GM21619 (cell line): ENCODE data around the gene TMC1.
"Not testable (repeated sequence)": the region's sequence is repeated elsewhere in the genome, so short reads cannot be mapped to it uniquely, and the experiment has no call there.

Source experiments
- ATAC-seq: cut with Tn5 transposase; IDR thresholded peaks from one replicate; pipeline ENCODE4 v1.9.1; 2021; ENCODE audit not compliant: unreplicated experiment

TMC1 gene

GRCh38 chr9:72809586-72809985, 288.2 kb downstream of the TMC1 start:
- ATAC-seq = no peak

DNA sequence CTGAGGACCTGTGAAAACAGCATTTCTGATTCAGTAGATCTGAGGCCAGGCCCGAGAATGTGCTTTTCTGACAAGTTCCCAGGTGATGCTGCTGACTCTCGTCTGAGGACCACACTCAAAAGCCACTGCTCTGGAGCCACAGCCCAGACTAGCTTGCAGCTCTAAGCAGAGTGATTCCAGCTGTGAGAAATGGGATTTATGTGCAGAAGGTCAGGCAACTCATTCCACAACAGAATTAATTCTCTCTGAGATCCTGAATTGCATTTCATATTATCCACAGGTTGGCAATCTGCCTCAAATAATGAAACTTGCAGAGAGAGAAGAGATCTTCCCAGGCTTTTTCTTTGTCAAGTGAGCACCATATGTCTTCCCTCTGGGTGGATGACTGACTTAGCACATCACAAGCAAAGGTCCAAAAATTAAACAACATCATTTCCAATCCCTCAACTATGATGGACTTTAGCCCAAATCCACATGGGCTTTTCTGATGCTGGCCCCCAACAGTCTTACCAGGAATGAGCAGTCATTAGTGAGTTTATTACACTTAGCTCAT, 291.2 kb downstream of the TMC1 start:
- ATAC-seq = no peak

- no peak for ATAC-seq
Observed at GRCh38 chr9:72813544-72813943, 292.1 kb downstream of the TMC1 start.

- ATAC-seq = no peak
Observed at GRCh38 chr9:72814083-72814597, 292.7 kb downstream of the TMC1 start.

GRCh38 chr9:72816666-72817065, 295.3 kb downstream of the TMC1 start:
- no peak for ATAC-seq

DNA sequence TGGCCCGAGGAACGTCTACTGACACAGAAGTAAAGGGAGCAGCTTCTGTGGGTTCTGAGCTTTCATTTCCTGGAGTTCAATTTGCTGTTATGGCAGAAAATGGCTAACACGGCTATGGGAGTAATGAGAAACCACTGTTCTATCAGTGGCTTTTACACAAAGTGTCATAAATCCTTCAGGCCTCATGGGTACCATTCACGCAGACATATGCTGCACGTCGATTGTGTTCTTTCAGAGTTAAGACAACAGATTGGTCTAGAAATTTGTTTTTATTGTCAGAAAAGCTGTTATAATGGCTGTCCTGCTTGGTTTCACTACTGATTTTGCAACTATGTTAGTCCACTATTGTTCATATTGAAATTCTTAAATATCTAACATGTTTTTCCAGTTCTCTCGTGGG, 296.0 kb downstream of the TMC1 start:
- no peak for ATAC-seq

DNA sequence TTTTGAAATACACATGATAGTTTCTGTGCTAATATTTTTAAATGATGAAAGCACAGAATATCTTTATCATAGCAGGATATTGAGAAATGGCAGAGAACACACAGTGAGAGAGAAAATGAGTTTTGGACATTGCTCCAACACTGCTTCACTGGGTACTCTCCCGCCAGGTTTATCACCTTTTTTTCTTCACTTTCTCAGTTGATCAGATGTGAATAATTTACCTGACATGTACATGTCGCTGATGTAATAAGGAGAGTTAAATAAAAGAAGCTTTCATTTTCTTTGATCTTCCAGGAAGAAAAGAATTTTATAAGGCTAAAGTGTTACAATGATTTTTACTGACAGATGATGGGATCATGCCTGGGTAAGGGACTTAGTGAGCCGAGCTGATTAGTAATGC, 297.0 kb downstream of the TMC1 start:
- ATAC-seq = no peak

DNA sequence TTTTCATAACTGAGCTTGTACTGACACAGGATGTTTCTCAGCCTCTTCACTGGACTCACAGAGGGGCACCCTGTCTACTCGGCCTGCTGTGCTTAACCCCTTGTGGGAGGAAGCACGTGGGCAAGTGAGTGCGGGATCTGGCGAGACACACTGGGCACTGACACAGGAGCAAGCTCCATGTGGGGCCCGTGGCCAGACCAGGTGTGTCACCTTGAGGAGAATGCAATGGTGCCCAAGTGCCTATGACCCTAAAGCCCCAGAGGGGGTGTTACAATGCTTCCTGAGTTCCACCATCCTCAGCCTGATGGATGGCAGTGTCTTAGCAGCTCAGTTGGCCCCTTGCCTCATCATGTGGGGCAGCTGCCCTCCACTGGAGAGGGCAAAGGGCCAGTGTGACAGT, 302.6 kb downstream of the TMC1 start:
- no peak for ATAC-seq

DNA sequence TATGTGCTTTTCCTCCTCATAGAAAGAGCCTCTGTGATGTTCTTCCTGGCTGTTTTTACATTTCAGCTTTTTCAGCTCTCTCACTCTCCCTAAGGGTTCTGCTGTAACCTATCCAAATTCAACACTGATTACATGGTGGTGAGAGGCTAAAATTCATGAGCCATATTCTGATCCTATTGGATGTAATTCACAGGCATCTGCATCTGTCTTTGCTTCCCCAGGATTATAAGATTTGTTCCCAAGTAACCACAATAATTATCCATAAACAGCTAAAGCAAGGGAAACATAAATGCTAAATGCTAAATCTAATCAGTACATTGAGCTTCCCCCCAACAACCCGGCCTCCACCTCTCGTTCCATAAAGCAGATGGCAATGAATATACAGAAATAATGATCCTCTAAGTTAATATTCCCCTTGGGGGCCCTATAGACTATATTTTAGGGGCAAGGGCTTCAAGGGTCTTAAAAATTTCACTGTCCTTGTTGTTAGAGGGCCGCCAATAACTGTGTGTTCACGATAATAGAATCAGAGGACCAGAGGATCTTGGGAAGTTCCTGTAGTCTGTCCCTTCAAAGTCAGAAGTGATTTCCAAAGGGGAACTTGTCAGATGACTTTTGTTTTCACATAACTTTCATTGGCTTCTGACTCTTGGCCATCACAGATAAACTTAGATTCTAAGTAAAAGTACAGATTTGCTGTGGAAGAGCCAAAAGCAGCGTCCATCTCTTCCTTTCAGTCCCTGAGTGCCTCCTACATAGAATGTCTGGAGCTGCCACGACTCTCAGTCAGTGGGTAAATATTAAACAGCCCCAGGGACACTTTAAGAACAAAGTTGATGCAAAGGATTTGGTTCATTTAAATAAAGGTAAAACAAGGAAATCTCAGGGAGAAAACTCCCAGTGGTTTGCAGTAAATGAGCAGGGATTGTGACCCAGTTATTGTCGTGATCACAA, 305.9 kb downstream of the TMC1 start:
- ATAC-seq = no peak

DNA sequence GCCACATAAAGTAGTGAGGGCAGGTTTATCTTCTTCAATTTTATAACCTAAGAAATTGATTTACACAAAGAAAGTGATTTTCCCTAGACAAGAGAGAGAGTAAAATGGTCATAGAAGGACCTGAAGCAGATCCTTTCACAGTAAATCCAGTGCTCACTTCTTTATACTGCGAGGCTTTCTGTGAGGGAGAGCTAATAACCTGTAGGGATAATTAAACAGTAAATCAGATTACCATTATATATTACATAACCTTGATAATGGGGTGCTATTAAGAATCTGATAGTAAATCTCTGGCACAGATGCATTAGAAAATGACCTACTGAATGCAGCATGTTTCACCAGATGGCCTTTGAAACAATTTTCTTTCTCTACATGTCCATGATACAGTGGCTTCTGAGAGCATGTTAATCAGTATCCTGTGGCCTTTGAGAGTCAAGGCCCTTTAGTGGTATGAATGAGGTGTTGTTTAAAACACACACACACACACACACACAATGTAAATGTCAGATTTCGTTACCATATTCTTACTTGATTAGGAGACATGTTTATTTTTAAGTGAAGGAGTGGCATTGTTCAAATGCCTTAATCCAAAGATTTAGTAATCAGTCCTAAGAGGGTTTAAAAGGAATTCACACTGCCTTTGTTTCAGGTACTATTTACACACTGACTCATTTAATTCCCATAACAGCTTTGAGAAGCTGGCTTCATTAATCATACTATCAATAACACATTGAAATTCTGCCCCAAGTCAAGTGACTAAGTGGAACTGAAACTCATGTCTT, 306.7 kb downstream of the TMC1 start:
- no peak for ATAC-seq

- no peak for ATAC-seq
Observed at GRCh38 chr9:72834994-72835393, 313.6 kb downstream of the TMC1 start.

GRCh38 chr9:72836790-72837189, 315.4 kb downstream of the TMC1 start:
- ATAC-seq = no peak

DNA sequence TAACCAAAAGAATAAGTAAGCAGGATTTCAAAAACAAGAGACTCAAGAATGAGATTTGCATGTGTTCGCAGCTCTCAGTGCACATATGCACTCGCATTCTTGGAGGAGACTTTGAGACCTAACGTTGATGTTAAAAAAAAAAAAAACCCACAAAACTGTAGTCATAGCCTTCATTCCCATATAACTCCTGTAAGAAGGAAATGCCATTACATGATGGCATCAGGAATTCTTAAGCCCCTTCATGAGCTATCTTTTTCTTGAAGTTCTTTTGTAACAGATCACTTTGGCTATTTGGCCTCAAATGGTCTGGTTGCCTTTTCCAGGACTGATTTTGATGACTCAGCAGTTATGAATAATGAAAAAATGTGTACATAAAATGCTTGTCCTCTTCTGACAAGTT, 317.7 kb downstream of the TMC1 start:
- no peak for ATAC-seq

DNA sequence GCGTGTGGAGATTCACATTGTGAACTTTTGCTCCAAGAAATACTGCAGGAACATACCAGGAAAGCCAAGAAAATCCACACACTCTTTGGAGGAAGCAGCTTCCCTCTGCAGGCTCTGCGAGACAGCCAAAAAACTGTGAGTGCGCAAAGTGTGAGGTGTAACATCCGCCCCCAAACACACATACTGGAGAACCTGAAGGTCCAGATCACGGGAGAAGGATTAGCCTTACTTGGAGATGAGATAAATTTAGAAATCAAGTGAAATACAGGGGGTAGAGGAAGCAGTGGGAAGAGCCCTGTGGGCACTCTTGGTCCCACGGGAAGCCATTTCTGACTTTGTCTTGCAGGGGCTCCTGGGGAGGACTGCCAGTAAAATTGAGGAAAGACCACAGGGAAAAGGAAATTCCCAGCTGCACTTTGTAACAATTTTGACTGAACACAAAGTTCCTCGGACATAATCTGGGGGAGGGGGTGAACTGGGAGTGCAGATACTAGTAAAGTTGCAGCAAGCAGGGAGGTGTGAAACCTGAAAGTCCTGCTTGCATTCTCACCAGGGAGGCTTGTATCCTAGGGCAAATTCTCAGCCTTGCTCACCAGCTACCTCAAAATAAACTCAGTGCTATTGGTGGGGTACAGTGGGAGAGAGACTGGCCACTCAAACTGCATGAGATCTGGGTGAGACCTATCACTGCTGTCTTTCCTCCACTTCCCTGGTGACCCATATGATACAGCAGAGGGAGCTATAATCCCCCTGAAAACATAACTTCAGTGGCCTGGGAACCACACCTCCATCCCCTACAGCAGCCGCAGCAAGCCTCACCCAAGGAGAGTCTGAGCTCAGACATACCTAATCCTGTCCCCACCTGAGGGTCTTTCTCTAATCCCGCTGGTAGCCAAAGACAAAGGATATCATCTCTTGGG, 322.4 kb downstream of the TMC1 start:
- no peak for ATAC-seq

- ATAC-seq = no peak
Observed at GRCh38 chr9:72844440-72844768, 323.0 kb downstream of the TMC1 start.

- not testable (repeated sequence) for ATAC-seq
Observed at GRCh38 chr9:72845052-72845451, 323.6 kb downstream of the TMC1 start.

- ATAC-seq = not testable (repeated sequence)
Observed at GRCh38 chr9:72850209-72850608, 328.8 kb downstream of the TMC1 start.

DNA sequence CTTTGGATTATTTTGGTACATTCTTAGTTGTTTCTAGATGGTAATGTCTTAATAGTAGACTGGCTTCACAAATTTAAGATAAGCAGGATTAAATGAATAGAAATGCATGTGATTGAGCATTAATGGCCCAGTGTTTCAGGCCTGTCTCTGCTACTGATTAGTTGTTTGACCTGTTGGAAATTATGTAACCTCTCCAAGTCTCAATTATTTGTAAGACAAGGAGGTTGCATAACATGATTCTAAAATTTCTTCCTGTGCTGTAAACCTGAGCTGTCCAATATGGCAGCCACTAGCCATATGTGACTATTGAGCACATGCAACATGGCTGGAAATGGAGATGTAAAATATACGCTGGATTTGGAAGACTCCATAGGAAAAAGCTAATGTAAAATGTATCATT, 333.9 kb downstream of the TMC1 start:
- no peak for ATAC-seq

DNA sequence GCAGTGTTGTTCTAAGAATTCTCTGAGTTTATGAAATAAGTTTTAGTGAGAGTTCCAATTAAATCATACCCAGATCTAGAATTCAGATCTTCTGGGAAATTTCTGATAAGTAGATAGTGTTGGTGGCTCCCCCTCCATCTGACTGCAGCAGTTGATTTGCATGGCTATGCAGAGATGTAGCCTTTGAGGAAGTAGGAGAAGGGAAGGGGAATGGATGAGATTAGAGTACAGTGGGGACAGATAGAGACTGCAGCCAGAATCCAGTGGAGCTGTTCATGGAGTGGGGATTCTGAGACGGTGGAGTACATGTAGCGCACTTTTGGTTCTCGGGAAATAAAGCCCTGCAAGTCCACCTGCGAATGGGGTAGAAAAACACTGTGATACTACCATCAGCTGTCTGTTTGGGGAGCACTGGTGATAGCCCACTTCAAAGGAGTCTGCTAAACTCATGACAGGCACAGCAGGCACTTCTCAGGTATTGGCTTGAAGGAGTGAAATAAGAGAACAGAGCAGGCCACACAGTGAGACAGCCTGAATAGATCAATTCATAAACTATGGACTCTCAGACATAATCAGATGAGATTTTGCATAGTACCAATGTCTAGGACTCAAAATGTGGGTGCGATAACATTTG, 334.6 kb downstream of the TMC1 start:
- ATAC-seq = no peak

GRCh38 chr9:72856972-72857623, 335.7 kb downstream of the TMC1 start:
- ATAC-seq = no peak
